ENCODE measurements around the gene AP3S1.
"Not testable (repeated sequence)": the region's sequence is repeated elsewhere in the genome, so short reads cannot be mapped to it uniquely, and the experiment has no call there.

AP3S1 gene

DNA sequence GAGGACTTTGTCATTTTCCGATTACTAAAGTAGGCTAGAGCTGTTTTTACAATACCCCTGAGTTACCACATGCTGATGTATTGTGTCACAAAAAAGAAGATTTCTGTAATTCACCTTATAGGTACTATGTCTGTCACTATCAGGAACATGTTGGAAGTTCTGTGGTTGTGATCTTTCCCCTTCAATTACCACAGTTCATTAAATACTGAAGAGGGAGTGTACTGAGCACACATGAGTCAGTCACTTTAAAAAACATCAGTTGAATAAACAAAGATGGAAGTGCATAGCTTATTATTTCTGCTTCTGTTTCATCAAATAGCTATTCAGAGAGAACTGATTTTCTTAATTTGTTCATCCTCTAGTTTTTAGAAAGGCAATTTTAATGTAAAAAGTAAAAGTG is 31.7 kb downstream of the AP3S1 start:
- DNase-seq (ENCODE audit: low read depth) = no peak

DNA sequence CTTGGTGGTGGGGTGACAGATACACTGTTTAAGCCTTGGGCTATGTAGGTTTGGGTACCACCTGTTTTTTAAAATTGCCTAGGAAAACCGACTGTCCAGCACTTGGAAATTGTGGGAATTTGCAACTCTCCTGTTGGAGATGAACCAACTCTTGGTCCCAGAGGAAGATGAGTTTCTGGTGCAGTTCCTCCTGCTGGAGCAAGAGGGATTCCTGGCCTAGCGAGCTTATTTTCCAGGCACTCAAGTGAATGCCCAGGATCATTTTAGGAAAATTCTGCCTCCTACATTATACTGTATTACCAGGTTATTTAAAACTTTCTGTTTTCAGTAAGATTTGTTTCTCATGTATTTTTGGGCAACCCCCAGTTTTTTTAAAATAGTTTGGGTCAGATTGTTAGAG is 33.7 kb downstream of the AP3S1 start:
- no peak for DNase-seq (ENCODE audit: low read depth)

DNA sequence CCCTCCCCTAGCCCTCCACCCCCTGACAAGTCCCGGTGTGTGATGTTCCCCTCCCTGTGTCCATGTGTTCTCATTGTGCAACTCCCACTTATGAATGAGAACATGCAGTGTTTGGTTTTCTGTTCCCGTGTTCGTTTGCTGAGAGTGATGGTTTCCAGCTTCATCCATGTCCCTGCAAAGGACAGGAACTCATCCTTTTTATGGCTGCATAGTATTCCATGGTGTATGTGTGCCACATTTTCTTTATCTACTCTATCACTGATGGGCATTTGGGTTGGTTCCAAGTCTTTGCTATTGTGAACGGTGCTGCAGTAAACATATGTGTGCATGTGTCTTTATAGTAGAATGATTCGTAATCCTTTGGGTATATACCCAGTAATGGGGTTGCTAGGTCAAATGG is 35.6 kb downstream of the AP3S1 start:
- DNase-seq (ENCODE audit: low read depth) = not testable (repeated sequence)

DNA sequence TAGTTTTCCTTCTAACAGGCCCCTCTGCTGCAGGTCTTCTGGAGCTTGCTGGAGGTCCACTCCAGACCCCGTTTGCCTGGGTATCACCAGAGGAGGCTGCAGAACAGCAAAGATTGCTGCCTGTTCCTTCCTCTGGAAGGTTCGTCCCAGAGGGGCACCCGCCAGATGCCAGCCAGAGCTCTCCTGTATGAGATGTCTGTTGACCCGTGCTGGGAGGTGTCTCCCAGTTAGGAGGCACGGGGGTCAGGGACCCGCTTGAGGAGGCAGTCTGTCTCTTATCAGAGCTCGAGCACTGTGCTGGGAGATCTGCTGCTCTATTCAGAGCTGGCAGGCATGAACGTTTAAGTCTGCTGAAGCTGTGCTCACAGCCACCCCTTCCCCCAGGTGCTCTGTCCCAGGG is 40.7 kb downstream of the AP3S1 start:
- DNase-seq (ENCODE audit: low read depth) = not testable (repeated sequence)

DNA sequence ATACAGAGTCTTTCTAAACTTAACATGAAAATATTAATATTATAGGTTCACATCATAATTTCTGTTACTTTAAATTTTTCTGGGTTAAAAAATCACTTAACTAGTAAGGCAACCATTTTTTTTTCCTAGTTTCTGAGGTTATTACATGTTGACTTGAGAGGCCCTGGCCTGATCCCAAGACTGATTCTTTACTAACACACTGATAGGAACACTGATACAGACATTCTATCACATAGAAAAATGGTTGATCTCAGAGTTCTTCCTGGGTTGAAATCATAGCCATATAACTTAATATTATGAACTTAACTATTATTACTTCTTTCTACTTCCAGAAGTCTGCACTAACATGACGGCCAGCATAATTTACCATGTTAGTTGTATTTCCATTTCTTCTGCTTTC is 43.0 kb downstream of the AP3S1 start:
- DNase-seq (ENCODE audit: low read depth) = no peak

DNA sequence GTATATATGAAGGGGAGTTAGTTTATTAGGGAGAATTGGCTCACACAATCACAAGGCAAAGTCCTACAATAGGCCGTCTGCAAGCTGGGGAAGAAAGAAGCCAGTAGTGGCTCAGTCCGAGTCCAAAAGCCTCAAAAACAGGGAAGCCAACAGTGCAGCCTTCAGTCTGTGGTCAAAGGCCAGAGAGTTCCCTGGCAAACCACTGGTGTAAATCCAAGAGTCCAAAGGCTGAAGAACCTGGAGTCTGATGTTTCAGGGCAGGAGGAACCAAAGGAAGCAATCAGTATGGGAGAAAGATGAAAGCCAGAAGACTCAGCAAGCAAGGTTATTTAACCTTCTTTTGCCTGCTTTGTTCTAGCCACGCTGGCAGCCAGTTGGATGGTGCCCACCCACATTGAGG is 43.5 kb downstream of the AP3S1 start:
- not testable (repeated sequence) for DNase-seq (ENCODE audit: low read depth)

DNA sequence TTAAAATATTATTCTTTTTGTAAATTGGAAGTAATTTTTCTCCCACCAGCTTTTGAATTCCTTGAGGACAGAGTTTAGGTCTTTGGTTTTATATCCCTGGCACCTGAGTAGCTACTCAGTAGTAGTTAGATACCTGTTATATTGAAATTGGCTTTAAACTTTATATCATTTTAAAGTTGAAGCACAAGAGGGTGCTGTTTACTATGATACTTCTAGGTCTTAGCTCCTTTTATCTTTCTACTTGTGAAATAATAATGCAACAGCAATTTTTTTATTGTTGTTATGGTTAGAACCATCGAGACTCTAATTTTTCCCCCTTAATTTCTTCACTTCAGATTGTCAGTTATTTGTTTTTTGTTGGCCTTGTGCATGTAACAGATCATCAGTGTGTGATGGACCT is 46.3 kb downstream of the AP3S1 start:
- no peak for DNase-seq (ENCODE audit: low read depth)

DNA sequence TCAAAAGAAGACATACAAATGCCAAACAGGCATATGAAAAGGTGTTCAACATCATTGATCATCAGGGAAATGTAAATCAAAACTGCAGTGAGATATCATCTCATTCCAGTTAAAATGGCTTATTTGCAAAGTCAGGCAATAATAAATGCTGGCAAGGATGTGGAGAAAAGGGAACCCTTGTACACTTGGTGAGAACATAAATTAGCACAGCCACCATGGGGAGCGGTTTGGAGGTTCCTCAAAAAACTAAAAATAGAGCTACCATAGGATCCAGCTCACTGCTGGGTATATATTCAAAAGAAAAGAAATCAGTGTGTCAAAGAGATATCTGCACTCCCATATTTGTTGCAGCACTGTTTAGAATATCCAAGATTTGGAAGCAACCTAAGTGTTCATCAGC is 50.3 kb downstream of the AP3S1 start:
- no peak for DNase-seq (ENCODE audit: low read depth)

DNA sequence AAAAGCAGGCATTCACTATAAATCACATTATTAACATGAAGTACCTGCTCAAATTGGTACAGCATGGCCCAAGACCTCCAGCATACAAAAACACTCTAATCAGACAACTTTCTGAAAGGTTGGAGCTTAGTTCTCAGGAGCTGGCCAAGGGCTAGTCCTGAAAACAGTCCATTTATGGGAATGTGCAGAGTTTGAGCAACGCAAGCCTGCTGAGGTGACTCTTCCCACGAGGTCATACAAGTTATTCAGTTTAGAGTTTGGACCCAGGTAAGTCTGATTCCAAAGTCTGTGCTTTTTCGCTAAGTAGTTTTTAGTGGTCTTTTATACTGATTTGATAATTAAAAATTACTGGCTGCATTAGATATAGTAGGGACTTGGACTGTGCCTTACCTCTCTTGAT is 52.6 kb downstream of the AP3S1 start:
- no peak for DNase-seq (ENCODE audit: low read depth)

DNA sequence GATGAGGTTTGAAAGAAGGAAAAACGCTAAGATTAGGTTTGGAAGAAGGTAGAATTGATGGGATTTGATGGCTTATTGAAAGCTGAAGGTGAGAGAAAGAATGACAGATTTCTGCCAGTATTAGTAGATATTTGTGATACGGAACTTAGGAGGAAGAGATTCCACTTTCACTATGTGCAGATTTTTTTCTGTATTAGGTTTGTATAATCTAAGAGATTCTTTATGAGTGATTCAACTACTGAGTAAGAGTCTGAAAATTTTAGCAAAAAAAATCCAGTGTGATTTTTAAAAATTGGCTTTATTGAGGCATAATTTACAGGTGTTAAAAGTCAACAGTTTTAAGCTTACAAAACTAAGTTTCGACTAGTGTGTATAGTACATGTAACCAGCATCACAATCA is 54.1 kb downstream of the AP3S1 start:
- DNase-seq (ENCODE audit: low read depth) = no peak

DNA sequence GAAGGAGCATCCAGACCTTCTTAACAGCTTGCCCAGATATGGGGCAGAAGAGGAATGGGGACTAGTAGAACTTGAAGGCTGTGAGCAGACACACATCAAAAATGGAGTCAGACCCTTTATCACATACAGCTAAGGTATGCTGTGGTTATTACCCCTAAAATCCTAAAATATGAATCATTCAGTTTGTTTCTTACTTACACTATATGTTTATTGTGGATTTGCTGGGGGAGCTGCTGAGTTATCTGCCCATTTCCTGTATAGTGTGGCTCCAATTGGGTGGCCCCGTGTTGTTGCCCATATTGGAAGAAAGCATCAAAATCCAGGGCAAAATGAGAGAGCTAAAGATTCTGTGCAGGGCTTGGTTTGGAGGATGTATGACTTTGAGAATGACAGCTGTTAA is 56.9 kb downstream of the AP3S1 start:
- DNase-seq (ENCODE audit: low read depth) = no peak

DNA sequence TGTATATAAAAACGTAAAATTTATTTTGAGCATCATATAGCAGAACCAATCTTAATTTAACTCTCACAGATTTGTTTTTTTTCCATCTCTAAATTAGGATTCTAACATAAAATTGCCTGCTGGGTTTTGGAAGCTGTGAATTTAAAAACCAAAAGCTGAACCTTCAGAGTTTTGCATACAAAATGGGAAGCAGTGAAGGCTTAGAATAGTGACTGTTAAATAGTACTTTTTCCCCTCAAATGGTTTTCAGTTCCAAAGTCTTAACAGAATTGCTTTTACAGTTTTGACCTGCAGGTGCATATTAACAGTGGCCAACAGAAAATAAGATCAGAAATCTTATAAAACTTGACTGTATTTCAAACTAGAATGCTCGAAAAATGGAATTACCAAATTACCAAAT is 65.4 kb downstream of the AP3S1 start:
- no peak for DNase-seq (ENCODE audit: low read depth)

DNA sequence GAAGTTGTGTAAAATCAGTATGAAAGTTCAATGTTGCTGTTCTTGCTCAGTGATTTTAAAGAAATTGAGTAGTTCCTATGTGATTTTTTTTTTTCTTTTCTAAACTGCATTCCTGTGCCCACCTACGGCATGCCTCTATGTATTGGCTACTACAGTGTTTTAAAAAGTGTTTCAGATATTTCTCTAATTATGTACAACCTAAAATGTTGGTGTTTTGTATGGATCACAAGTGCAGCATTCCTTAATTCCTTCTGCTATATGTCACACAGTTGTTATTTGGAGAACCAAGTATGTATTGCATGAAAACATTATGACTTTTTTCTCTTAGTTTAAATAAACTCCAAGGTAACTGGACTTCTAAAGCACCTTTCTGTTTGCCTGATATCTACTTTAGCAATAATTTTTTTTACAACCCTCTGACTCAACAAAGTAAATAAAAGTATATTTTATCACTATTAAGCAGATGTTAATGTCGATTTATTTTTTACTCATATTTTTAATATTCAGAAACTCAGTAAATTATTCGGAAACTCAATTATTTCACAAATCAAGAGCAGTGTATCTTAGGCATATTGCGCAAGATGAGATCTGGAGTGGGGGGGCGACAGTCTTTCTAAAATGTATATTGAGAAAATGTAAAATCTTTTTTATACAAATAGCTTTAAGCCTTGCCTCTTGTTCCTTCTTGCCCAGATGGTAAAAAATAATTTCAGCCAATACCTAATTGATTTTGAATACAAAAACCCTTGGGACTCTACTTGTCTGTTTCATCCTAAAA is 72.1 kb downstream of the AP3S1 start:
- not testable (repeated sequence) for DNase-seq (ENCODE audit: low read depth)

DNA sequence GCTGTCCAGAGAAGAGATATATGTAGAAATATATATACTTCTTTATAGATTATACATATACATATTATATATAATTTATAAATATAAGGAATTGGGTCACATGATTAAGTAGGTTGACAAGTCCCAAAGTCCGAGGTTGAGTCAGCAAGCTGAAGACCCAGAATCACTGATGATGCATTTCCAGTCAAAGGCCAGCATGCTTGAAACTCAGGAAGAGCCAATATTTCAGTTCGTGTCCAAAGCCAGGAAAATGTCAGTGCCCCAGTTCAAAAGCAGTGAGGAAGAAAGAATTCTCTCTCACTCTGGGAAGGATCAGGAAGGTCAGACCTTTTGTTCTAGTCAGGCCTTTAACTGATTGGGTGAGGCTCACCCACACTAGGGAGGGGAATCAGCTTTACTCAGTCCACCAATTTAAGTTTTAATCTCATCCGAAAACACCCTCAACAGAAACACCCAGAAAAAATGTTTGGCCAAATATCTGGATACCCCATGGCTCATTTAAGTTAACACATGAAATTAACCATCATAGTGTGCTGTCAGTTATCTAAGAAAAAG is 78.5 kb downstream of the AP3S1 start:
- no peak for DNase-seq (ENCODE audit: low read depth)

DNA sequence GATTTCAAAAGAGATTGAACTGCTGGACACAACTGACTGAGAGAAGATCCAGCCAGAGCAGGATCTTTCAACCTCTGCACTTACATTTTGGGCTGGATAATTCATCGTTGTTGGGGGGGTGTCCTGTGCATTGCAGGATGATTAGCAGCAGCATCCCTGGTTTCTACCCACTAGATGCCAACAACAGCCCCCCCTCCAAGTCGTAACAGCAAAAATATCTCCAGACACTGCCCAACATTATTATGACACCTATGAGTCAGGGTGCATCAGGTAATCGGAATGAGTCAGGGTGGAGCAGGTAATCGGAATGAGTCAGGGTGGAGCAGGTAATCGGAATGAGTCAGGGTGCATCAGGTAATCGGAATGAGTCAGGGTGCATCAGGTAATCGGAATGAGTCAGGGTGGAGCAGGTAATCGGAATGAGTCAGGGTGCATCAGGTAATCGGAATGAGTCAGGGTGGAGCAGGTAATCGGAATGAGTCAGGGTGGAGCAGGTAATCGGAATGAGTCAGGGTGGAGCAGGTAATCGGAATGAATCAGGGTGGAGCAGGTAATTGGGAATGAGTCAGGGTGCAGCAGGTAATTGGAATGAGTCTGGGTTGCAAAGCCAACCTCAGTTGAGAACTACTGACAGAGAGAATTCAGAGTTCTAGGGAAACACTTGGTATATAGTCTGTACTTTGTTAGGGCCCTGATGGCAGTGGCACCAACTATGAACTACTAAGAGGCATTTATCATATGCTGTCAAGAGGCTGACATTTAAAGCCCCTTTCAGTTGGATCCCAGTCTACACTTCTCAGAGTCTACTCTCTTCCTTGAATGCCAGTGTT is 87.1 kb downstream of the AP3S1 start:
- DNase-seq (ENCODE audit: low read depth) = not testable (repeated sequence)

DNA sequence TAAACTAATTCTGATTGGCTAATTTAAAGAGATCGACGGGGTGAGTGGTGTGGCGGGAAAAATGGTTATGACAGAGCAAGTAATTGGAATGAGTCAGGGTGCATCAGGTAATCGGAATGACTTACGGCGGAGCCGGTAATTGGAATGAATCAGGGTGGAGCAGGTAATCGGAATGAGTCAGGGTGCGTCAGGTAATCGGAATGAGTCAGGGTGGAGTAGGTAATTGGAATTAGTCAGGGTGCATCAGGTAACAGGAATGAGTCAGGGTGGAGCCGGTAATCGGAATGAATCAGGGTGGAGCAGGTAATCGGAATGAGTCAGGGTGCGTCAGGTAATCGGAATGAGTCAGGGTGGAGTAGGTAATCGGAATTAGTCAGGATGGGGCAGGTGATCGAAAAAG is 88.4 kb downstream of the AP3S1 start:
- not testable (repeated sequence) for DNase-seq (ENCODE audit: low read depth)

DNA sequence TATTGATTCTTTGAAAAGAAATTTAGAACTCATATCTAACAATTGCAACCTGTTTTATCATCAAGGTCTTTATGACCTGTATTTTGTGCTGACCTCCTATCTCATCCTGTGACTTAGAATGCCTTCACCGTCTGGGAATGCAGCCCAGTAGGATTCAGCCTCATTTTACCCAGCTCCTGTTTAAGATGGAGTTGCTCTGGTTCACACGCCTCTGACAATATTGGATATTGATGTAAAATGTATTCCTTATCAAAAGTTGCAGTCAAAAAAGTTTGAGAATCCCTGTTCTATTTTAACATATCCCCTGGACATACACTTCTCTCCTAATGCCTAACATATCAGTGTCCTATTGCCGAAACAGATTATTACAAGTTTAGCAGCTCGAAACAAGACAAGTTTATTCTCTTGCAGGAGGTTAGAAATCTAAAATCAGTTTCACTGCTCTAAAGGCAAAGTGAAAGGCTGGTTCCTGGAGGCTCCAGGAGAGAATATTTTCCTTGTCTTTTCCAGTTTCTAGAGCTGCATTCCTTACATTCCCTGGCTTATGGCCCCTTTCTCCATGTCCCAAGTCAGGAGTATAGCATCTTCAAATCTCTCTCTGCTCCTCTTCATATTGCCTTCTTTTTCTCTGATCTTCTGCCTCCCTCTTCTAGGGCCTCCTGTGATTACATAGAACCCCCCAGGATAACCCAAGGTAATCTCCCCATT is 89.0 kb downstream of the AP3S1 start:
- no peak for DNase-seq (ENCODE audit: low read depth)

DNA sequence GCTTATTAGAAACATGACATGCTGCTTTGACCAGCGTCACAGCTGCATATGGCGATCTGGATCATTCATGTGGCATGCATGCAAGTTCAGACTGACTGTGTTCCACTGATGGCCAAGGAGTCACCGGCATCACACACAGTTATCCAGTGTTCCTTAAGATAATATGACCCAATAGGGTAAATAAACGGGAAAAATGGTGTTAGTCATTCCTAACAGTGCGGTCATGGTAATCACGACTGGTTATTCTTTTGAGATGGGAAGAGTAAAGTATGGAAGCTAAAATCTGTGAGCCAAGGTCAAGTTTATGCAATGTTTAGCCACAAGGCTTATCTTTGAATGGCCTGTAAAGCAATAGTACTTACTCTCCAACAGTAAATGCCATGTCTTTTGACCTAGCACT is 91.3 kb downstream of the AP3S1 start:
- no peak for DNase-seq (ENCODE audit: low read depth)

DNA sequence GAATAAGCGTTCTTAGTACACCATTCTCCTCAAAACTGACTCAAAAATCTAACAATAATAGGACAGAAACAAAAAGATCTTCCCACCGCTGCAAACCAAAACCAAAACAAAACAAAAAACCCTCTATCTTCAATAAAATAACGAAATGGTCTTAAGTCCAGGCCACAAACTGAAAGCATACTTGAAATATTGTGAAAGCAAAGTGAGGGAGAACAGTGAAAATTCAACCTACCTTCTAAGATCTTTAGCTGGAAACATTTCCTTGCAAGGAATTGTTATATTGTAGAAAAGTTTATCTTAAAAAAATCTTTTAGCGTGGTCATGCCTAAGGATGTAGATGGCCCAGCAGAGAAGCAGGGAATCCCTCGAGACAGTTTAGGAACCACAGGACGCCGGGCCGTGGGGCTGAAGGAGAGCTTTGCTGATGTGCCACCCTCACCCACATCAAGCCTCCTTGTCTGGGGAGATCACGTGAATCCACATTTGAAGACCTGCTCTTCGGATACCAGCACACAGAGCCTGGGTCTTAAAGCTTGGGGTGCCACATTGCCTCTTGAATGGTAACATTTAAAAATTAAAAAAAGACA is 92.7 kb downstream of the AP3S1 start:
- DNase-seq (ENCODE audit: low read depth) = no peak

DNA sequence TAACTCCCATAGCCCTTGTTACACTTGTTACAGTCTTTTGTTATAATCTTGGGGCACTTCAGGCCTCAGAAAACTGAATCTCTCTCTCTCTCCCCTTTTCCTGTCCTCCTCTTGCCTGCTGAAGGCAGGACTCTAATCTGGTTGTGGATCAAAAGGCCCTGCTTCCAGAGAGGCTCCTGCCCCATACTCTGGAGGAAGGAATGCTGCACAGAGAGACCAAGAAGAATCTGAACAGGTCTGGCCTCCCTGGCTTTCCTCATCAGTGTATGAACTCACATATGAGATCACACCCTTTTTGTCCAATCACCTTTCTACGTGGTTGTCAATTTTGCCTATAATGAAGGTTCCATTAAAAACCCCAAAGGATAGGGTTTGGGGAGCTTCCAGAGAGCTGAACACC is 94.3 kb downstream of the AP3S1 start:
- DNase-seq (ENCODE audit: low read depth) = no peak

DNA sequence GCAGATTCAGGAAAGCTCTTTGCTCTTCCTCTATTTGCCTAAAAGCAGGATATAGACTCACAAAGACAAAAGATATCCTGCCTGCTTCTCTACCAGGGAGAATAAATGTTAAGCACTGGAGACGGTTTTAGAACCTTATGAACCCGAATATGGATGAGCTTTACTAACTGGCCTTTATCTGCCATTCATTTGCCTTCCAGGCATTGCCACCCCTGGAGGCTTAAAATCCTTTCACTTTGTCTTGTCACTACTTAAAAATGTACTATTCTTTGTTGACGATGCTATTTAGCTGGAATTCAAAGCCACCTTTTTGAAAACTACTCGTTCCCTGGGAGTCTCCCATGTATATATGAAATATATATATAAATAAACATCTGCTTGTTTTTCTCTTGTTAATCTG is 97.3 kb downstream of the AP3S1 start:
- no peak for DNase-seq (ENCODE audit: low read depth)

Measured in CMK (cell line).